ENCODE measurements around the gene GDPD4. TPM values are rescaled to one million over a fixed set of nuclear protein-coding genes. Genes with fewer than 3 reads are reported as not detected.

GDPD4 gene
- total and polyA plus RNA-seq, 4 donors = not detected

DNA sequence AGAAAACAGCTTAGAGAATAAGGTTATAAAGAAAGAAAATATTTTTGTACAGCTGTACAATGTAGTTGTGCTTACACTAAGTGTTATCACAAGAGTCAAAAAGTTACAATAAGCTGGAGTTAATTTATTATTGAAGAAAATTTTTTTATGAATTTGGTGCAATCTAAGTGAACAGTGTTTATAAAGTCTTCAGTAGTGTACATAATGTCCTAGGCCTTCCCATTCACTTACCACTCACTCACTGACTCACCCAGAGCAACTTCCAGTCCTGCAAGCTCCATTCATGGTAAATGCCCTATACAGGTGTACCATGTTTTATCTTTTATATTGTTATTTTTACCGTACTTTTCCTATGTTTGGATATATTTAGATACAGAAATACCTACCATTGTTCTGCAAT is 34.7 kb downstream of the GDPD4 start:
- 81 to 84% methylated on average over 1 of the region's 1 CpG for WGBS, 2 donors
- no peaks in the 10 kb centered on the region for H3K4me1 ChIP-seq (ENCODE audit: control insufficient read depth in 5 of 5, insufficient read depth in 5 of 5, low read length in 5 of 5)
- ATAC-seq (ENCODE audit: insufficient read depth, low FRiP score) (no peak), DNase-seq (no peak)
- H3K9ac ChIP-seq (ENCODE audit: insufficient read depth in 1 of 2, low read length in 2 of 2) = no peak overlapping the region
- no peak overlapping the region for H3K4me3 ChIP-seq
- no peak overlapping the region for H3K27ac ChIP-seq (ENCODE audit: low read depth in 1 of 2, low read length in 1 of 2)
- H3K36me3 ChIP-seq (ENCODE audit: control insufficient read depth in 4 of 4, insufficient read depth in 4 of 4, low read length in 4 of 4) = no peaks in the 10 kb centered on the region
- H3K27me3 ChIP-seq (ENCODE audit: control insufficient read depth in 3 of 3, insufficient read depth in 3 of 3, low read length in 2 of 3) = no peaks in the 10 kb centered on the region
- peaks cover 0 to 11% (median 5%) of the 10 kb centered on the region in 4 donors for H3K9me3 ChIP-seq (ENCODE audit: control insufficient read depth in 4 of 4, insufficient read depth in 3 of 4, low read length in 3 of 4)
- TF ChIP-seq, protein P1, sequence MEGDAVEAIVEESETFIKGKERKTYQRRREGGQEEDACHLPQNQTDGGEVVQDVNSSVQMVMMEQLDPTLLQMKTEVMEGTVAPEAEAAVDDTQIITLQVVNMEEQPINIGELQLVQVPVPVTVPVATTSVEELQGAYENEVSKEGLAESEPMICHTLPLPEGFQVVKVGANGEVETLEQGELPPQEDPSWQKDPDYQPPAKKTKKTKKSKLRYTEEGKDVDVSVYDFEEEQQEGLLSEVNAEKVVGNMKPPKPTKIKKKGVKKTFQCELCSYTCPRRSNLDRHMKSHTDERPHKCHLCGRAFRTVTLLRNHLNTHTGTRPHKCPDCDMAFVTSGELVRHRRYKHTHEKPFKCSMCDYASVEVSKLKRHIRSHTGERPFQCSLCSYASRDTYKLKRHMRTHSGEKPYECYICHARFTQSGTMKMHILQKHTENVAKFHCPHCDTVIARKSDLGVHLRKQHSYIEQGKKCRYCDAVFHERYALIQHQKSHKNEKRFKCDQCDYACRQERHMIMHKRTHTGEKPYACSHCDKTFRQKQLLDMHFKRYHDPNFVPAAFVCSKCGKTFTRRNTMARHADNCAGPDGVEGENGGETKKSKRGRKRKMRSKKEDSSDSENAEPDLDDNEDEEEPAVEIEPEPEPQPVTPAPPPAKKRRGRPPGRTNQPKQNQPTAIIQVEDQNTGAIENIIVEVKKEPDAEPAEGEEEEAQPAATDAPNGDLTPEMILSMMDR (IDR thresholded peaks at IDR 0.05; ENCODE audit: control extremely low read depth, extremely low read depth) = no peak

GRCh38 chr11:77262803-77263202 is 38.7 kb downstream of the GDPD4 start:
- DNase-seq (no peak), ATAC-seq (ENCODE audit: insufficient read depth, low FRiP score) (no peak)
- H3K9me3 ChIP-seq (ENCODE audit: control insufficient read depth in 4 of 4, insufficient read depth in 3 of 4, low read length in 3 of 4) = peaks cover 0 to 13% (median 6%) of the 10 kb centered on the region in 4 donors

GRCh38 chr11:77259641-77260040 is 41.8 kb downstream of the GDPD4 start:
- H3K27me3 ChIP-seq (ENCODE audit: control insufficient read depth in 3 of 3, insufficient read depth in 3 of 3, low read length in 2 of 3) = no peaks in the 10 kb centered on the region
- H3K9me3 ChIP-seq (ENCODE audit: control insufficient read depth in 4 of 4, insufficient read depth in 3 of 4, low read length in 3 of 4) = peaks cover 0 to 13% (median 6%) of the 10 kb centered on the region in 4 donors
- 81 to 89% methylated on average over 2 of the region's 2 CpGs for WGBS, 2 donors
- no peak overlapping the region for H3K27ac ChIP-seq (ENCODE audit: low read depth in 1 of 2, low read length in 1 of 2)
- ATAC-seq (ENCODE audit: insufficient read depth, low FRiP score) (no peak), DNase-seq (no peak)
- no peaks in the 10 kb centered on the region for H3K4me1 ChIP-seq (ENCODE audit: control insufficient read depth in 5 of 5, insufficient read depth in 5 of 5, low read length in 5 of 5)
- no peak overlapping the region for H3K9ac ChIP-seq (ENCODE audit: insufficient read depth in 1 of 2, low read length in 2 of 2)
- TF ChIP-seq, protein P1 (IDR thresholded peaks at IDR 0.05; ENCODE audit: control extremely low read depth, extremely low read depth) = no peak
- H3K36me3 ChIP-seq (ENCODE audit: control insufficient read depth in 4 of 4, insufficient read depth in 4 of 4, low read length in 4 of 4) = no peaks in the 10 kb centered on the region
- H3K4me3 ChIP-seq = no peak overlapping the region

More at GRCh38 chr11:77262803-77263202, 38.7 kb downstream of the GDPD4 start:
- no peaks in the 10 kb centered on the region for H3K36me3 ChIP-seq (ENCODE audit: control insufficient read depth in 4 of 4, insufficient read depth in 4 of 4, low read length in 4 of 4)
- H3K27me3 ChIP-seq (ENCODE audit: control insufficient read depth in 3 of 3, insufficient read depth in 3 of 3, low read length in 2 of 3) = no peaks in the 10 kb centered on the region
- no peak overlapping the region for H3K27ac ChIP-seq (ENCODE audit: low read depth in 1 of 2, low read length in 1 of 2)
- H3K9ac ChIP-seq (ENCODE audit: insufficient read depth in 1 of 2, low read length in 2 of 2) = no peak overlapping the region
- TF ChIP-seq, protein P1 (IDR thresholded peaks at IDR 0.05; ENCODE audit: control extremely low read depth, extremely low read depth) = no peak
- H3K4me3 ChIP-seq = no peak overlapping the region
- no peaks in the 10 kb centered on the region for H3K4me1 ChIP-seq (ENCODE audit: control insufficient read depth in 5 of 5, insufficient read depth in 5 of 5, low read length in 5 of 5)

- Histone ChIP-seq H3K9me3 (ENCODE audit: control insufficient read depth in 4 of 4, insufficient read depth in 3 of 4, low read length in 3 of 4) (peaks cover 0 to 3% (median 0%) of the 10 kb centered on the region in 4 donors), H3K9ac (ENCODE audit: insufficient read depth in 1 of 2, low read length in 2 of 2) (no peak overlapping the region), H3K27ac (ENCODE audit: low read depth in 1 of 2, low read length in 1 of 2) (no peak overlapping the region), H3K4me3 (no peak overlapping the region), H3K27me3 (ENCODE audit: control insufficient read depth in 3 of 3, insufficient read depth in 3 of 3, low read length in 2 of 3) (no peaks in the 10 kb centered on the region), H3K4me1 (ENCODE audit: control insufficient read depth in 5 of 5, insufficient read depth in 5 of 5, low read length in 5 of 5) (no peaks in the 10 kb centered on the region), H3K36me3 (ENCODE audit: control insufficient read depth in 4 of 4, insufficient read depth in 4 of 4, low read length in 4 of 4) (no peaks in the 10 kb centered on the region)
- DNase-seq (no peak), ATAC-seq (ENCODE audit: insufficient read depth, low FRiP score) (no peak)
- TF ChIP-seq, protein P1 (IDR thresholded peaks at IDR 0.05; ENCODE audit: control extremely low read depth, extremely low read depth) = no peak
- 90 to 95% methylated on average over 1 of the region's 1 CpG for WGBS, 2 donors
Measured at GRCh38 chr11:77253690-77254089, 47.8 kb downstream of the GDPD4 start.

Data from lung (tissue), 12 donors.